Neutrophil (primary cell): ENCODE measurements around the gene DNAJB8.

Experiments used
- H3K27ac ChIP-seq: fragments of 200-600 bp; sonication (generic); 2 replicates; pipeline ENCODE4 v1.5.1; 2016; ENCODE audit warnings: mild to moderate bottlenecking, moderate library complexity
- H3K27me3 ChIP-seq: fragments of 200-600 bp; sonication (generic); 2 replicates; pipeline ENCODE4 v1.6.0; 2016; ENCODE audit warnings: mild to moderate bottlenecking
- H3K36me3 ChIP-seq: fragments of 200-600 bp; sonication (generic); 2 replicates; pipeline ENCODE4 v1.5.1; 2017
- H3K4me1 ChIP-seq, 2 experiments: fragments of 200-600 bp in 1 of 2; sonication (generic) in 1 of 2; 1 replicate in 1 of 2; 2 replicates in 1 of 2; pipeline versions ENCODE4 v1.5.1 to v1.6.1; 2013 to 2016; ENCODE audit warnings: low read depth in 1 of 2, low read length in 1 of 2, mild to moderate bottlenecking in 1 of 2, moderate library complexity in 1 of 2; ENCODE audit not compliant: control insufficient read depth in 1 of 2, insufficient read depth in 1 of 2
- H3K4me3 ChIP-seq, 2 experiments: fragments of 200-600 bp in 1 of 2; sonication (generic) in 1 of 2; 1 replicate in 1 of 2; 2 replicates in 1 of 2; pipeline ENCODE4 v1.5.1; 2013 to 2016; ENCODE audit warnings: low read depth in 1 of 2, low read length in 1 of 2, mild to moderate bottlenecking in 1 of 2, moderate library complexity in 1 of 2
- H3K9me3 ChIP-seq: fragments of 200-600 bp; sonication (generic); 2 replicates; pipeline ENCODE4 v1.5.1; 2016
- CTCF ChIP-seq: fragments of 200-600 bp; sonication (generic); IDR thresholded peaks from 2 replicates; pipeline ENCODE4 v1.5.1; 2016; ENCODE audit warnings: antibody characterized with exemption

DNAJB8 gene

GRCh38 chr3:128429275-128429674 is 37.4 kb downstream of the DNAJB8 start:
- Histone ChIP-seq H3K36me3 (no peaks in the 10 kb centered on the region), H3K4me1 (peaks cover 6 to 9% of the 10 kb centered on the region in 2 experiments), H3K27me3 (peaks cover 86% of the 10 kb centered on the region), H3K4me3 (no peak overlapping the region), H3K9me3 (no peaks in the 10 kb centered on the region), H3K27ac (no peak overlapping the region)
- TF ChIP-seq CTCF: no peak

GRCh38 chr3:128427872-128428822 is 38.5 kb downstream of the DNAJB8 start:
- no peak for TF ChIP-seq CTCF

GRCh38 chr3:128427175-128427857 is 39.4 kb downstream of the DNAJB8 start:
- no peaks in the 10 kb centered on the region for H3K36me3 ChIP-seq
- H3K27me3 ChIP-seq: peaks cover 66% of the 10 kb centered on the region
- no peak overlapping the region for H3K27ac ChIP-seq
- H3K4me3 ChIP-seq: no peak overlapping the region
- TF ChIP-seq CTCF: no peak
- H3K4me1 ChIP-seq: peaks cover 6 to 9% of the 10 kb centered on the region in 2 experiments
- no peaks in the 10 kb centered on the region for H3K9me3 ChIP-seq

More at GRCh38 chr3:128427872-128428822, 38.5 kb downstream of the DNAJB8 start:
- no peaks in the 10 kb centered on the region for H3K36me3 ChIP-seq
- no peak overlapping the region for H3K4me3 ChIP-seq
- no peak overlapping the region for H3K27ac ChIP-seq
- H3K4me1 ChIP-seq: peaks cover 6 to 9% of the 10 kb centered on the region in 2 experiments
- H3K9me3 ChIP-seq: no peaks in the 10 kb centered on the region
- H3K27me3 ChIP-seq: peaks cover 74% of the 10 kb centered on the region

- Histone ChIP-seq H3K4me3 (peak overlapping the region; percentile 29 to 45), H3K9me3 (no peaks in the 10 kb centered on the region), H3K4me1 (peaks cover 6 to 9% of the 10 kb centered on the region in 2 experiments), H3K36me3 (no peaks in the 10 kb centered on the region), H3K27me3 (peaks cover 56% of the 10 kb centered on the region), H3K27ac (no peak overlapping the region)
- peak; percentile 85 for TF ChIP-seq CTCF
Observed at GRCh38 chr3:128426128-128426921, 40.4 kb downstream of the DNAJB8 start.

- Histone ChIP-seq H3K27me3 (peaks cover 51% of the 10 kb centered on the region), H3K4me3 (no peak overlapping the region), H3K27ac (no peak overlapping the region), H3K9me3 (no peaks in the 10 kb centered on the region), H3K36me3 (no peaks in the 10 kb centered on the region), H3K4me1 (peaks cover 6 to 9% of the 10 kb centered on the region in 2 experiments)
- TF ChIP-seq CTCF: no peak
Observed at GRCh38 chr3:128425846-128426127, 40.9 kb downstream of the DNAJB8 start.
